HG02678 (cell line): Measurements from ENCODE around the gene USH2A.
A peak's percentile ranks its signal among the peaks of the same experiment; 100 is the strongest.

ENCODE experiments used
- ATAC-seq: cut with Tn5 transposase; IDR thresholded peaks from one replicate; pipeline ENCODE4 v1.9.1; 2021; ENCODE audit warnings: mild to moderate bottlenecking, moderate library complexity; ENCODE audit not compliant: unreplicated experiment

The USH2A gene

GRCh38 chr1:215608646-215609045 lies 814.6 kb downstream of the USH2A start:
- no peak for ATAC-seq

GRCh38 chr1:215607412-215607811 lies 815.8 kb downstream of the USH2A start:
- ATAC-seq, result no peak

DNA sequence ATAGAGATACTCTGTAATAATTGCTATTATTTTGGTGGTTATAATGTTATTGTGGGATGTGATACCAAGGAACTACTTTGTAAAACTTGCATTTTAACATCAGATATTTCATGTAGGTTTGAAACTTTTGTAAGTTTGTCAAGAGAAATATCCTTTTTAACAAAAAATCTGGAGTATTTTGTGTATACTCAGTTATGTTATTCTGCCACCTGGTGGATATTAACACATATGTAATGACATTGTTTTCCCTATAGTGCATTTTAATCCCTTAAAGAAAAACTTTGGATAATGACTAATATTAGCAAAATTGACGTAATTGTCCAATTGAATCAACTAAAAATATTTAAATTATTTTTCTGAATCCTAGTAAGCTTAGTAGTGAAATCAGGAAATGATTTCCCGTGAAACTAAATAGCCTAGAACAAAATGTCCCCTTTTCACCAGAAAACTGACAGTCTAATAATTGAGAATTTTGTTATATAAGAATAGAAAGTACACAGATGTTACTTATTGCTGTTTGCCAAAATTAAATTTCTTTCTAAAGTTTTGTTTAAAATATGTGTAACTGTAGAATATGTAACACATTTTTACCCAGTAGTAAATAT lies 816.6 kb downstream of the USH2A start:
- ATAC-seq, result peak; percentile 71

- ATAC-seq, result no peak
These were observed 817.2 kb downstream of the USH2A start for GRCh38 chr1:215606036-215606435.

DNA sequence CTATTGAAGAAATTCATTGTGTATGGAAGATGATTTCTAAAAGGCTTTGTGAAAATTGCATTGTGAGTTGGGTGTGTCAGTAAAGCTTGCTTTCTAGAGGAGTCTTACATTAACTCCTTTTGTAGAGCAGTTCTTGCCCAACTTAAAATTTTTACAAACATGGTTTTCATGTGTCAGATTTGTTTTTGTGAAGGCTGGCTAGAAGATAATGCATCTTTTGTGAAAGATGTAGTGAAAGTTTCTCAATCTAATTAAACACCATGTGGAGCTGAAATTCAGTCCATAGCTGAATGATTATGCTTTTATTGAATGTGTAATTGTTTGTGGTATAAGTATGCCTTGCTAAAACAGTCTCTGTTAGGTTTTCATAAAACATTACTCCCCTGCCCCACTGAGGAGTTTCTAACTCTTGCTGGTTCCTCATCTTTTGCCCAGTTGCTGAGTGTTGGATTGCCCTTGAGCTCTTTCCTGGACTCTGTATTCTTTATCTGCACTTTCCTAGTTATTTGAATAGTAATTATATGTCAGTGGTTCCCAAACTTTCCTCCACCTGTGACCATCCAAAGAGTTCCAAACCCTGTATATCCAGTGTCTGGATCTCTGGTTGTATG lies 818.1 kb downstream of the USH2A start:
- no peak for ATAC-seq

- no peak for ATAC-seq
These were observed 819.9 kb downstream of the USH2A start for GRCh38 chr1:215603319-215603718.

- ATAC-seq, result no peak
These were observed 822.0 kb downstream of the USH2A start for GRCh38 chr1:215601276-215601675.

DNA sequence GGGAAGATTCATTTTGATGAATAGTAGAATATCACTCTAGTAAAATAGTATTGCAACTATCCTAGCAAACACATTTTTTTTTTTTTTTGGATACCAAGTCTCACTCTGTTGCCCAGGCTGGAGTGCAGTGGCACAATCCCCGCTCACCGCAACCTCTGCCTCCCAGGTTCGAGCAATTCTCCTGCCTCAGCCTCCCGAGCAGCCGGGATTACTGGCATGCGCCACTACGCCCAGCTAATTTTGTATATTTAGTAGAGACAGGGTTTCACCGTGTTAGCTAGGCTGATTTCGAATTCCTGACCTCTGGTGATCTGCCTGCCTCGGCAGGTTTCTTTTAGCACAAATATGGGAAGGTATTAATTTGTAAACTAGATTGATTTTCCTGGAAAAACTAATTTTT lies 822.4 kb downstream of the USH2A start:
- ATAC-seq, result no peak

- no peak for ATAC-seq
These were observed 822.9 kb downstream of the USH2A start for GRCh38 chr1:215600258-215600792.

- ATAC-seq, result no peak
These were observed 823.7 kb downstream of the USH2A start for GRCh38 chr1:215599418-215600074.

GRCh38 chr1:215597961-215598360 lies 825.3 kb downstream of the USH2A start:
- no peak for ATAC-seq

DNA sequence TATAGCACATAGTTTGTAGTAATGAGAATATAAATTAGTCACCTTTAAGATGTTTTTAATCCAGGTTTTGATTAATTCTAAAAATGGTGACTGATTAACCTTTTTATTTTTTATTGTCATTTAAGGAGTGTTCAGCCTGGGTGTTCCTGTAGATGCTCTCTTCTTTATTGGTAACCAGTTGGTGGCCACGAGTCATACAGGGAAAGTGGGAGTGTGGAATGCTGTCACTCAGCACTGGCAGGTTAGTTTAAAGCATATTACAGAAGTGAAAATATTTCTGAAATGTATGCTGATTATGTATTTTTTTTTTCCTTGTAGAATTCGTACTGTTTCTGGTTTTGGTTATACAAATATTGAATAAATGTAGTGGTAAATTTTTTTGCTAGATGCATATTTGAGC lies 828.0 kb downstream of the USH2A start:
- ATAC-seq, result no peak

DNA sequence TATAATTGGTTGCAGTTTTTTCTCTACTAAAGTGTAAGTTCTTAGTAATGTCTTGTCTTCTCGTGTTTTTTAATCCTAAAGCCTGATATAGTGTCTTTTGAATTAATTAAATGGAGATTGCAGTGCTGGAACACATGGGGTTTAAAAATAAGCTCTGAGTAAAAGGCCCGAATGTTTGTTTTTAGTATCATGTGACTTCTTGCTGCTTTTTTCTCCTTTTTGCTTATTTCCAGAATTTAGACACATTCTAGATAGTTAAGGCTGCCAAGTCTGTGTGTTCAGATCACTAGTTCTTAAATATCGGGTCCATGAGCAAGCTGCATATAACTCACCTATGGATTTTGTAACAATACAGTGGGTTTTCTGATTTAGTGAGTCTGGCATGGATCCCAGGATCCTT lies 828.6 kb downstream of the USH2A start:
- ATAC-seq, result no peak

- ATAC-seq, result no peak
These were observed 832.3 kb downstream of the USH2A start for GRCh38 chr1:215590779-215591491.

DNA sequence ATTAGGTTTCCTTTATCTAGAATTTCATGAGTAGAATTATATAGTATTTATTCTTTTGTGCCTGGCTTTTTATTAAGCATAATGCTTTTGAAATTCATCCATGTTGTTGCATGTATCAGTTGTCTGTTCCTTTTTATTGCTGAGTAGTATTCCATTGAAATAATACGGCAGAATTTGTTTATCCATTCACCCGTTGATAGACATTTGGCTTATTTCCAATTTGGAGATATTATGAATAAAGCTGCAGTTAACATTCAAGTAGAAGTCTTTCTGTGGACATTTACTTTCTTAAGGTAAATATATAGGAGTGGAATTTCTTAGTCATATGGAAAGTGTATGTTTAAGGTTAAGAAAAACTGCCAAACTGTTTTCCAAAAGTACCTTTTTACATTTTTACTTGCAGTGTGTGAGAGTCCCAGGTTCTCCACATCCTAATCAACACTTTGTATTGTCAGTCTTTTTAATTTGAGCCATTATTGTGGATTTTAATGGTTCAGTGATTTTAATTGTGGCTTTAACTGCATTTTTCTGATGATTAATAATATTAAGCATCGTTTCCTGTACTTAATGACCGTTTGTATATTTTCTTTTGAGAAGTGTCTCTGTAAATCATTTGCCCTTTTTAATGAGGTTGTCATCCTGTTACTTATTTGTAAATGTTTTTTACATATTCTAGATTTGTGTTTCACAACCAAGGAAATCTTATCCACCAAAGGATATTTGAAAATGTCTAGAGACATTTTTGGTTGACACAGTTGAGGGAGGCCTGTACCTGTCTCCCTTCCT lies 833.4 kb downstream of the USH2A start:
- ATAC-seq, result no peak

GRCh38 chr1:215584389-215584788 lies 838.9 kb downstream of the USH2A start:
- no peak for ATAC-seq

DNA sequence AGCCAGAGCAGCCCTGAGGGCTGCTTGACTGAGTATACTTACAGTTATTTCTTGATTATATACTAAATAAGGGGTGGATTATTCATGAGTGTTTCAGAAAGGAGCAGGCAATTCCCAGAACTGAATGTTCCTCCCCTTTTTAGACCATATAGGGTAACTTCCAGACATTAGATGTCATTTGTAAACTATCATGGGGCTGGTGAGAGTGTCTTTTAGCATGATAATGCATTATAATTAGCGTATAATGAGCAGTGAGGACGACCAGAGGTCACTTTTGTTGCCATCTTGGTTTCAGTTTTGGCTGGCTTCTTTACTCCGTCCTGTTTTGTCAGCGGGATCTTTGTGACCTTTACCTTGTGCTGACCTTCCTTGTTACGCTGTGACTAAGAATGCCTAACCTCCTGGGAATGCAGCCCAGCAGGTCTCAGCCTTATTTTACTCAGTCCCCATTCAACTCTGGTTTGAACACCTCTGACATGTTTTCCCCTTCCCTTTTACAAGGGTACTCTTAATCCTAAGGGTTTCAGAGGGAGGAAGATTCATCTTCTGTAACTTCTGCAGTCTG lies 840.0 kb downstream of the USH2A start:
- no peak for ATAC-seq

DNA sequence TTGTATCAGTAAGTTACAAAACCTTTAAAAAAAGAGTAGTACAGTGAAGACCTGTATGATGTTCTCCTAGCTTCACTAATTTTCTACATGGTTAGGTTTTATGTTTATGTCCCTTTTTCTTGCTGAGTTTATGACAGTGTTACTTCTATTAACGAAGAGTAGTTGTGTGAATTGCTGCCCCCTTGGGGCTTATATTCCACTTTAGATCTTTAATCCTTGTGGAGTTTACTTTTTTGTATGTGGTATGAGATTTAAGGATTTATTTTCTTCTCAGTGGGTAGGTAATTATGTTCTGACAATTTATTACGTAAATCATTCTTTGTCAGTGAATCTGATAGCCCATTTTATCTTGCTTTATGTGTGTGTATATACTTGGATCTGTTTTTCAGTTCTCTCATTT lies 841.4 kb downstream of the USH2A start:
- ATAC-seq, result no peak
